ENCODE results near the gene ZNF609.
A peak's percentile ranks its signal among the peaks of the same experiment; 100 is the strongest.

Gene ZNF609

GRCh38 chr15:64542091-64542490 lies 81.7 kb downstream of the ZNF609 start:
- DNase-seq, result no peak

GRCh38 chr15:64544450-64544849 lies 84.1 kb downstream of the ZNF609 start:
- no peak for DNase-seq

- no peak for DNase-seq
These were observed 86.9 kb downstream of the ZNF609 start for GRCh38 chr15:64547275-64547674.

- DNase-seq, result no peak
These were observed 87.9 kb downstream of the ZNF609 start for GRCh38 chr15:64548235-64548634.

- DNase-seq, result no peak
These were observed 89.5 kb downstream of the ZNF609 start for GRCh38 chr15:64549860-64550259.

GRCh38 chr15:64552281-64552948 lies 92.0 kb downstream of the ZNF609 start:
- DNase-seq, result no peak

- no peak for DNase-seq
These were observed 98.2 kb downstream of the ZNF609 start for GRCh38 chr15:64558460-64559179.

- no peak for DNase-seq
These were observed 98.9 kb downstream of the ZNF609 start for GRCh38 chr15:64559243-64559642.

- no peak for DNase-seq
These were observed 100.1 kb downstream of the ZNF609 start for GRCh38 chr15:64560501-64560900.

GRCh38 chr15:64560998-64561397 lies 100.6 kb downstream of the ZNF609 start:
- no peak for DNase-seq

GRCh38 chr15:64562003-64562640 lies 101.7 kb downstream of the ZNF609 start:
- no peak for DNase-seq

GRCh38 chr15:64566102-64566501 lies 105.7 kb downstream of the ZNF609 start:
- no peak for DNase-seq

GRCh38 chr15:64566629-64567427 lies 106.5 kb downstream of the ZNF609 start:
- DNase-seq, result no peak

- no peak for DNase-seq
These were observed 108.4 kb downstream of the ZNF609 start for GRCh38 chr15:64568765-64569164.

GRCh38 chr15:64571857-64572291 lies 111.5 kb downstream of the ZNF609 start:
- no peak for DNase-seq

GRCh38 chr15:64572856-64573255 lies 112.5 kb downstream of the ZNF609 start:
- DNase-seq, result no peak

- no peak for DNase-seq
These were observed 114.1 kb downstream of the ZNF609 start for GRCh38 chr15:64574301-64575017.

GRCh38 chr15:64580696-64581407 lies 120.5 kb downstream of the ZNF609 start:
- DNase-seq, result no peak

GRCh38 chr15:64581408-64581761 lies 121.0 kb downstream of the ZNF609 start:
- no peak for DNase-seq

- no peak for DNase-seq
These were observed 121.8 kb downstream of the ZNF609 start for GRCh38 chr15:64582202-64582601.

GRCh38 chr15:64583519-64583918 lies 123.1 kb downstream of the ZNF609 start:
- DNase-seq, result peak in 2 of 6 experiments; percentile 31 to 44

- no peak for DNase-seq
These were observed 123.6 kb downstream of the ZNF609 start for GRCh38 chr15:64583983-64584382.

Measured in stimulated activated naive CD4-positive, alpha-beta T cell (primary cell).